K562 (cell line): Measurements from ENCODE around the gene EEF1AKMT4. TPM values are rescaled to one million over a fixed set of nuclear protein-coding genes. Genes with fewer than 3 reads are reported as not detected.

ENCODE experiments used
- ATAC-seq: fragments of 200-7000 bp; cut with Tn5 transposase; 3 replicates; pipeline ENCODE4 v1.9.1; 2020; ENCODE audit warnings: moderate library complexity
- BruUV-seq: library from RNA; stranded (reverse); fragments of 400-500 nt; replicated peaks from 2 replicates; lab custom pipeline; 2021; lab: Mats Ljungman, UMichigan
- CTCF ChIA-PET: fragments of 300-600 bp; formaldehyde crosslinking; extraction: SDS; loops from one replicate; lab custom pipeline; 2021; ENCODE audit warnings: low intra/inter-chr PET ratio; lab: Yijun Ruan, JAX
- POLR2A ChIA-PET: fragments of 300-600, 350-650 bp; sonication (Branson Sonifier 250); formaldehyde crosslinking; extraction: SDS; loops from one replicate; lab custom pipeline; 2021; ENCODE audit warnings: antibody characterized with exemption, inconsistent platforms; lab: Yijun Ruan, JAX
- DNase-seq, 4 experiments: peaks; one replicate each; pipeline versions ENCODE4 v3.0.0 to v3.0.0-alpha.2; 2011 to 2018; ENCODE audit warnings: low spot score in 3 of 4, mixed read lengths in 3 of 4; ENCODE audit errors: extremely low read depth in 1 of 4
- FAIRE-seq: peaks from 2 replicates; lab custom pipeline; 2011; peaks lifted over from hg19 to GRCh38; lab: Jason Lieb, UNC
- H2AFZ ChIP-seq: 2 replicates; pipeline ENCODE4 v1.6.0; 2011; ENCODE audit warnings: low read depth, low read length, control low read depth, inconsistent platforms
- H3K27ac ChIP-seq: fragments of 200-600 bp; 3 replicates; pipeline ENCODE4 v1.8.0; 2011; ENCODE audit warnings: low read depth, mild to moderate bottlenecking, control low read depth, inconsistent platforms, low read length, moderate library complexity, mixed read lengths; ENCODE audit errors: extremely low read depth
- H3K27me3 ChIP-seq, 2 experiments: fragments of 300-600 bp in 1 of 2; 2 replicates in 1 of 2; 3 replicates in 1 of 2; pipeline versions ENCODE4 v1.6.0 to v1.8.0; 2011; ENCODE audit warnings: inconsistent platforms in 2 of 2, low read length in 2 of 2, mild to moderate bottlenecking in 1 of 2, mixed read lengths in 1 of 2, moderate library complexity in 1 of 2; ENCODE audit not compliant: control insufficient read depth in 2 of 2, insufficient read depth in 2 of 2
- H3K36me3 ChIP-seq: fragments of 300-600 bp; 3 replicates; pipeline ENCODE4 v1.8.0; 2011; ENCODE audit warnings: mild to moderate bottlenecking, low read length, inconsistent platforms; ENCODE audit not compliant: control insufficient read depth, insufficient read depth
- H3K4me1 ChIP-seq, 2 experiments: fragments of 200-600 bp in 1 of 2; replicated peaks in 1 of 2; 2 replicates in 1 of 2; 3 replicates in 1 of 2; pipeline versions ENCODE4 v1.5.1 to v1.8.0; 2011; ENCODE audit warnings: inconsistent platforms in 2 of 2, low read length in 2 of 2, mild to moderate bottlenecking in 1 of 2, mixed read lengths in 1 of 2, moderate library complexity in 1 of 2; ENCODE audit not compliant: control insufficient read depth in 2 of 2, insufficient read depth in 2 of 2
- H3K4me2 ChIP-seq: 2 replicates; pipeline ENCODE4 v1.6.1; 2011; ENCODE audit warnings: low read length, control low read depth, inconsistent platforms, mixed read lengths; ENCODE audit not compliant: insufficient read depth
- H3K4me3 ChIP-seq: fragments of 200-600 bp; sonication (generic), shearing (Covaris generic); 2 replicates; pipeline ENCODE4 v1.5.1; 2016; ENCODE audit warnings: control low read depth, inconsistent platforms
- H3K79me2 ChIP-seq: fragments of 200-600 bp; 3 replicates; pipeline ENCODE4 v1.8.0; 2011; ENCODE audit warnings: low read length, inconsistent platforms; ENCODE audit not compliant: control insufficient read depth, insufficient read depth
- H3K9ac ChIP-seq, 2 experiments: 2 replicates each; pipeline versions ENCODE4 v1.6.0 to v1.6.1; 2011; ENCODE audit warnings: low read depth in 2 of 2, low read length in 2 of 2, control low read depth in 1 of 2, inconsistent platforms in 1 of 2, mild to moderate bottlenecking in 1 of 2, mixed read lengths in 1 of 2; ENCODE audit not compliant: insufficient read depth in 1 of 2
- H3K9me1 ChIP-seq: one replicate; pipeline ENCODE4 v1.6.0; 2011; ENCODE audit warnings: inconsistent platforms, mild to moderate bottlenecking, low read length, moderate library complexity; ENCODE audit not compliant: control insufficient read depth, insufficient read depth
- H3K9me3 ChIP-seq: replicated peaks from 2 replicates; pipeline ENCODE4 v1.5.1; 2011; ENCODE audit warnings: low read depth, low read length, inconsistent platforms; ENCODE audit not compliant: control insufficient read depth, insufficient read depth
- H4K20me1 ChIP-seq: replicated peaks from 2 replicates; pipeline ENCODE4 v1.6.1; 2011; ENCODE audit warnings: low read length, inconsistent platforms, mixed read lengths; ENCODE audit not compliant: control insufficient read depth, insufficient read depth
- CTCF ChIP-seq, 3 experiments: IDR thresholded peaks in 2 of 3; conservative IDR thresholded peaks in 1 of 3; 2 replicates each; pipeline ENCODE4 v1.5.1; 2011 to 2012; ENCODE audit warnings: low read length in 3 of 3, mild to moderate bottlenecking in 3 of 3, control low read depth in 2 of 3, improper control_type of control experiment in 1 of 3, inconsistent platforms in 1 of 3, low read depth in 1 of 3, mixed read lengths in 1 of 3, moderate library complexity in 1 of 3; ENCODE audit not compliant: insufficient read depth in 2 of 3
- FOSL1 ChIP-seq: fragments of 200-800 bp; sonication (Bioruptor generic); conservative IDR thresholded peaks from 2 replicates; pipeline ENCODE4 v1.6.1; 2016; ENCODE audit warnings: missing genetic modification characterization, missing compliant biosample characterization
- HNRNPL ChIP-seq: fragments of 200-400 bp; formaldehyde crosslinking; IDR thresholded peaks from 2 replicates; pipeline ENCODE4 v1.6.1; 2017; ENCODE audit warnings: low read depth, mild to moderate bottlenecking, low read length
- ILK ChIP-seq: fragments of 450-650 bp; IDR thresholded peaks from 2 replicates; pipeline ENCODE4 v1.6.1; 2016; ENCODE audit warnings: missing genetic modification characterization, low read depth, mild to moderate bottlenecking, missing compliant biosample characterization, moderate library complexity, borderline replicate concordance
- RBBP5 ChIP-seq: fragments of 200-600 bp; sonication (generic); IDR thresholded peaks from 2 replicates; pipeline ENCODE4 v1.6.1; 2012; ENCODE audit warnings: borderline replicate concordance, mild to moderate bottlenecking, low read length, control low read depth, inconsistent platforms; ENCODE audit not compliant: insufficient read depth, poor library complexity, severe bottlenecking
- RBM14 ChIP-seq: fragments of 200-400 bp; formaldehyde crosslinking; IDR thresholded peaks from 2 replicates; pipeline ENCODE4 v1.6.1; 2018; ENCODE audit warnings: low read depth, mild to moderate bottlenecking, low read length, moderate library complexity, borderline replicate concordance; ENCODE audit not compliant: insufficient read depth
- RBM22 ChIP-seq: fragments of 200-400 bp; formaldehyde crosslinking; IDR thresholded peaks from 2 replicates; pipeline ENCODE4 v1.6.1; 2018; ENCODE audit warnings: low read length, low read depth; ENCODE audit not compliant: poor library complexity, severe bottlenecking
- SAFB ChIP-seq: fragments of 200-400 bp; formaldehyde crosslinking; IDR thresholded peaks from 2 replicates; pipeline ENCODE4 v1.6.1; 2017; ENCODE audit warnings: low read depth, low read length, borderline replicate concordance
- TBL1XR1 ChIP-seq, 2 experiments: IDR thresholded peaks; 2 replicates each; pipeline ENCODE4 v1.6.1; 2012; ENCODE audit warnings: improper control_type of control experiment in 2 of 2, low read length in 2 of 2, mild to moderate bottlenecking in 1 of 2
- ZBTB7A ChIP-seq: IDR thresholded peaks from 2 replicates; pipeline ENCODE4 v1.6.1; 2011; ENCODE audit warnings: low read depth, mild to moderate bottlenecking, low read length, moderate library complexity, borderline replicate concordance; ENCODE audit not compliant: control insufficient read depth
- ZC3H8 ChIP-seq: fragments of 450-650 bp; IDR thresholded peaks from 2 replicates; pipeline ENCODE4 v1.6.1; 2017
- ZNF395 ChIP-seq: fragments of 200-800 bp; sonication (Bioruptor generic); IDR thresholded peaks from 2 replicates; pipeline ENCODE4 v1.6.1; 2017; ENCODE audit warnings: missing genetic modification characterization, missing compliant biosample characterization
- WGBS: fragments of 100-300 bp; shearing (Covaris generic); methylation state at CpG from one replicate; pipeline ENCODE4 v1.1.6; 2016; ENCODE audit warnings: low coverage, mixed read lengths; ENCODE audit not compliant: insufficient coverage; ENCODE audit errors: missing lambda C conversion rate; 5-methylcytosine and 5-hydroxymethylcytosine counted together
- in situ Hi-C: fragments of 300-500 bp; cut with MboI; formaldehyde crosslinking; loops from 4 replicates; pipeline ENCODE4 v1.15.0; 2018; ENCODE audit warnings: inconsistent platforms, mixed read lengths
- intact Hi-C: fragments of 100-400 bp; cut with micrococcal nuclease; formaldehyde crosslinking; loops from 2 replicates; pipeline ENCODE4 v1.14.2; 2022
- polyA plus RNA-seq, 8 experiments: library from polyadenylated mRNA; depleted of rRNA in 4 of 8; stranded (reverse) in 5 of 8; unstranded in 3 of 8; fragments of >200 nt; fragmentation: Nextera tagmentation in 2 of 8; fragmentation: Illumina TruSeq in 1 of 8; extraction: Ambion mirVana in 2 of 8; extraction: Trizol in 1 of 8; gene quantifications; 2 replicates each; pipeline versions ENCODE4 v1.2.1 to v1.2.3, GENCODE V29; 2011 to 2014; ENCODE audit warnings: inconsistent platforms in 1 of 8, missing spikeins in 1 of 8
- total RNA-seq, 7 experiments: library from RNA; depleted of rRNA in 6 of 7; stranded (reverse); fragments of >200 nt in 6 of 7; fragmentation: Illumina TruSeq in 2 of 7; extraction: Trizol in 2 of 7; gene quantifications; 2 replicates each; pipeline versions ENCODE4 v1.2.1 to v1.2.3, GENCODE V29; 2011 to 2021; ENCODE audit warnings: low replicate concordance in 1 of 7
- TF ChIP-seq, protein P1 (sequence below): sonication (generic); formaldehyde crosslinking; IDR thresholded peaks from 2 replicates; pipeline ENCODE4 v1.8.1; 2023; ENCODE audit warnings: mild to moderate bottlenecking, missing genetic modification reagents

EEF1AKMT4 gene
- total and polyA plus RNA-seq, 9 of the 15 experiments (the other 6 are each of a cell fraction or from before 2014, with no cell fraction given): 10.3 to 49.4 (median 18.9) TPM

- FAIRE-seq (no peak), ATAC-seq (peak; percentile 92), DNase-seq (peak; percentile 66 to 96 (median 92))
- H3K9ac ChIP-seq: peak within 1 kb of the TSS in 1 of 2 experiments; percentile 81; a peak in 2 of 4 replicates
- no peak within 1 kb of the TSS for H3K4me3 ChIP-seq
- H2AFZ ChIP-seq: peak within 1 kb of the TSS; percentile 38
- intact Hi-C loops (no loop called here), in situ Hi-C loops (no loop called here)
- H3K27me3 ChIP-seq: peaks cover 47 to 68% of the 10 kb centered on the region in 2 experiments
- H3K9me1 ChIP-seq: no peaks in the 10 kb centered on the region
- peaks cover 15% of the 10 kb centered on the region for H4K20me1 ChIP-seq
- H3K9me3 ChIP-seq: no peaks in the 10 kb centered on the region
- ChIA-PET CTCF (no interaction called here), POLR2A (interaction anchor here (0.7 to 1.7 kb wide), 2 partner anchors 11 to 120 kb away, joined by 3 to 6 read pairs; no protein-coding TSS in a partner anchor)
- no peaks in the 10 kb centered on the region for H3K36me3 ChIP-seq
- H3K4me1 ChIP-seq: peaks cover 0 to 32% of the 10 kb centered on the region in 2 experiments; a peak in 3 of 5 replicates
- BruUV-seq: no TSS peak
- no peaks in the 10 kb centered on the region for H3K79me2 ChIP-seq
- no peak within 1 kb of the TSS for H3K27ac ChIP-seq
- H3K4me2 ChIP-seq: peak within 1 kb of the TSS; percentile 33; the same call in 1 of the 2 replicates
- 0% methylated on average over 11 of the region's 66 CpGs for WGBS
- TF ChIP-seq RBBP5 (peak; percentile 25), HNRNPL (peak; percentile 31; the same call in 1 of the 2 replicates), RBM22 (no peak), FOSL1 (tag) (no peak), ZC3H8 (no peak), SAFB (0 out of 2 replicates have a peak, but pooled peaks have one; percentile 40), TBL1XR1 (IDR thresholded peaks at IDR 0.05; ENCODE audit: low read length in 2 of 2) (no peak), ZNF395 (no peak), CTCF (IDR thresholded peaks at IDR 0.05 in 2 of 3, conservative IDR thresholded peaks at IDR 0.05 in 1 of 3; ENCODE audit: insufficient read depth in 2 of 3, low read depth in 1 of 3, low read length in 3 of 3) (peak in 1 of 3 experiments; percentile 43; a peak in 1 of 6 replicates), ILK (tag) (no peak), RBM14 (no peak), ZBTB7A (peak; percentile 82; the same call in 1 of the 2 replicates)
- TF ChIP-seq, protein P1, sequence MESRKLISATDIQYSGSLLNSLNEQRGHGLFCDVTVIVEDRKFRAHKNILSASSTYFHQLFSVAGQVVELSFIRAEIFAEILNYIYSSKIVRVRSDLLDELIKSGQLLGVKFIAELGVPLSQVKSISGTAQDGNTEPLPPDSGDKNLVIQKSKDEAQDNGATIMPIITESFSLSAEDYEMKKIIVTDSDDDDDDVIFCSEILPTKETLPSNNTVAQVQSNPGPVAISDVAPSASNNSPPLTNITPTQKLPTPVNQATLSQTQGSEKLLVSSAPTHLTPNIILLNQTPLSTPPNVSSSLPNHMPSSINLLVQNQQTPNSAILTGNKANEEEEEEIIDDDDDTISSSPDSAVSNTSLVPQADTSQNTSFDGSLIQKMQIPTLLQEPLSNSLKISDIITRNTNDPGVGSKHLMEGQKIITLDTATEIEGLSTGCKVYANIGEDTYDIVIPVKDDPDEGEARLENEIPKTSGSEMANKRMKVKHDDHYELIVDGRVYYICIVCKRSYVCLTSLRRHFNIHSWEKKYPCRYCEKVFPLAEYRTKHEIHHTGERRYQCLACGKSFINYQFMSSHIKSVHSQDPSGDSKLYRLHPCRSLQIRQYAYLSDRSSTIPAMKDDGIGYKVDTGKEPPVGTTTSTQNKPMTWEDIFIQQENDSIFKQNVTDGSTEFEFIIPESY (CRISPR knock-in tag): no peak
Observed at GRCh38 chr3:184229394-184230080, 19.9 kb upstream of the EEF1AKMT4 start, which contains the start of gene VWA5B2. TSS of gene VWA5B2 (plus strand) at chr3:184229585. CDS start at chr3:184230529, 944 bp downstream.
